Activated CD4-positive, alpha-beta T cell treated with anti-CD3 and anti-CD28 coated beads, Interleukin-2, amount 50 U/mL, for 24 hours (primary cell): ENCODE measurements around the gene GDPD5.

Experiments used
- DNase-seq, 2 donors: peaks; one replicate each; pipeline ENCODE4 v3.0.0-alpha.2; 2020; ENCODE audit warnings: low read depth in 1 of 2, low spot score in 1 of 2

Gene GDPD5

GRCh38 chr11:75558939-75559843 is 33.5 kb upstream of the GDPD5 start:
- no peak for DNase-seq

GRCh38 chr11:75557666-75558494 is 32.1 kb upstream of the GDPD5 start:
- no peak for DNase-seq

GRCh38 chr11:75556275-75556674 is 30.5 kb upstream of the GDPD5 start:
- DNase-seq, result no peak

- no peak for DNase-seq
Measured at GRCh38 chr11:75555079-75555811, 29.5 kb upstream of the GDPD5 start.

GRCh38 chr11:75554258-75555022 is 28.7 kb upstream of the GDPD5 start:
- DNase-seq, result no peak

GRCh38 chr11:75553889-75554257 is 28.1 kb upstream of the GDPD5 start:
- DNase-seq, result no peak

- no peak for DNase-seq
Measured at GRCh38 chr11:75553182-75553581, 27.4 kb upstream of the GDPD5 start.

- DNase-seq, result no peak
Measured at GRCh38 chr11:75549370-75549958, 23.7 kb upstream of the GDPD5 start.

- DNase-seq, result no peak
Measured at GRCh38 chr11:75548595-75549272, 23.0 kb upstream of the GDPD5 start.

- no peak for DNase-seq
Measured at GRCh38 chr11:75547617-75548058, 21.9 kb upstream of the GDPD5 start.

GRCh38 chr11:75547177-75547576 is 21.4 kb upstream of the GDPD5 start:
- DNase-seq, result no peak

- DNase-seq, result no peak
Measured at GRCh38 chr11:75543806-75544205, 18.1 kb upstream of the GDPD5 start.

GRCh38 chr11:75542088-75542438 is 16.3 kb upstream of the GDPD5 start:
- DNase-seq, result no peak

- no peak for DNase-seq
Measured at GRCh38 chr11:75541193-75542087, 15.7 kb upstream of the GDPD5 start.

- no peak for DNase-seq
Measured at GRCh38 chr11:75539459-75540334, 14.0 kb upstream of the GDPD5 start.

GRCh38 chr11:75538150-75538942 is 12.6 kb upstream of the GDPD5 start:
- DNase-seq, result no peak

- DNase-seq, result no peak
Measured at GRCh38 chr11:75537740-75538139, 12.0 kb upstream of the GDPD5 start.
